Natural killer cell treated with Interleukin-12 subunit alpha and Interleukin-12 subunit beta and Interleukin-15 and Interleukin-18, amount 100 ng/mL, for 72 hours (primary cell): Measurements from ENCODE around the gene TENM4. TPM values are rescaled to one million over a fixed set of nuclear protein-coding genes. Genes with fewer than 3 reads are reported as not detected.

Experiments
- ATAC-seq, 2 donors: fragments of 150-1000 bp; cut with Tn5 transposase in 1 of 2; sonication (Bioruptor Pico), chemical (Tn5 transposase) in 1 of 2; 2 replicates each; pipeline ENCODE4 v1.10.0; 2021
- DNase-seq: peaks from one replicate; pipeline ENCODE4 v3.0.0; 2022; ENCODE audit warnings: low spot score
- H3K27ac Mint-ChIP-seq, 2 donors: 1 replicate in 1 of 2; 2 replicates in 1 of 2; pipeline ENCODE4 v1.8.0; 2022; ENCODE audit warnings: mixed read lengths in 2 of 2, mild to moderate bottlenecking in 1 of 2, moderate library complexity in 1 of 2
- H3K27me3 Mint-ChIP-seq, 2 donors: 1 replicate in 1 of 2; 2 replicates in 1 of 2; pipeline ENCODE4 v1.8.0; 2022; ENCODE audit warnings: mixed read lengths in 2 of 2
- H3K36me3 Mint-ChIP-seq: one replicate; pipeline ENCODE4 v1.8.0; 2022; ENCODE audit warnings: mixed read lengths
- H3K4me1 Mint-ChIP-seq, 2 donors: 1 replicate in 1 of 2; 2 replicates in 1 of 2; pipeline ENCODE4 v1.8.0; 2022; ENCODE audit warnings: low read depth in 2 of 2, mixed read lengths in 2 of 2, mild to moderate bottlenecking in 1 of 2
- H3K4me3 Mint-ChIP-seq: one replicate; pipeline ENCODE4 v1.8.0; 2022; ENCODE audit warnings: mixed read lengths
- H3K9me3 Mint-ChIP-seq: 2 replicates; pipeline ENCODE4 v1.8.0; 2022; ENCODE audit warnings: mixed read lengths
- total RNA-seq, 2 donors: library from RNA; stranded (reverse); gene quantifications; one replicate each; pipeline ENCODE4 v1.2.3, GENCODE V29; 2022

TENM4 gene
- total RNA-seq, 2 donors from 2014 or later = not detected

DNA sequence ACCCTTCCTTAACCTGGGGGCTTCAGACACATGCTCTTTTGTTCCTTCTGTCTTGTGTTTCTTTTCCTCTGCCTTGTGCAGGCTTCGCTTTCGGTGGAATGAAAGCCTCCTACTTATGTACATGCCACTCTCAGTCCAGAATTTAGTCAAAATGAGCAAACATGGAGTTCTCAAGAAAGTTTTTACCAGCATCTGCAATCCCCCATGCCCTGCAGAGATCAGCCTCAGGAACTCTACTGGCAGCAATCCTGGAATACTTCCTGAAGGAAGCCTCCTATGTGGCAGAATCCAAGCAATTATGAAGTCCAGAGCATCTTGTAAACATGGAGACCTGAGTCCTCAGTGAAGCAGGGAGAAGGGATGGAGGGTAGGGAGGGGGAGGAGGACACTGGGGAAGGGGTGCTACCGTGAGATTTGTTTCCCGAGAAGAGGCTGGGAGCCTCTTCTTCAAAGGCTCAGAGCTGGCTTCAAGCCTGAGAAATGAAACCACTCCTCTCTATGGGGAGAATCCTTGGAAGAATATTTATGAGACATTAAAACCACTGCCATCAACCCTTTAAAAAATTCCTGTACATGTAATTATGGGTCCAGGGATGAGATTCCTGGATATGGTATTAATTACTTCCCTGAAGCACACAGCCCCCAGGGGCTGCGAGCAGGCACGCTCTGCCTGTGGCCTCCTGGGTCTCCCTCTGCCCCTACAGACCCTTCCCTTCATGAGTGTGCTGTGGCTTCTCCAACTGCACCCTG, 58.4 kb downstream of the TENM4 start:
- Mint-ChIP-seq H3K4me1 (no peaks in the 10 kb centered on the region), H3K9me3 (no peaks in the 10 kb centered on the region), H3K27me3 (peaks cover 0 to 8% of the 10 kb centered on the region in 2 donors), H3K4me3 (no peak overlapping the region), H3K27ac (no peak overlapping the region), H3K36me3 (no peaks in the 10 kb centered on the region)
- DNase-seq = no peak
- ATAC-seq = no peak

- H3K27ac Mint-ChIP-seq = no peak overlapping the region
- H3K4me1 Mint-ChIP-seq = no peaks in the 10 kb centered on the region
- DNase-seq = no peak
- no peak for ATAC-seq
- H3K9me3 Mint-ChIP-seq = peaks cover 6% of the 10 kb centered on the region
- no peak overlapping the region for H3K4me3 Mint-ChIP-seq
- H3K36me3 Mint-ChIP-seq = no peaks in the 10 kb centered on the region
- H3K27me3 Mint-ChIP-seq = peaks cover 0 to 8% of the 10 kb centered on the region in 2 donors
These were observed 59.8 kb downstream of the TENM4 start for GRCh38 chr11:79381036-79381435.

DNA sequence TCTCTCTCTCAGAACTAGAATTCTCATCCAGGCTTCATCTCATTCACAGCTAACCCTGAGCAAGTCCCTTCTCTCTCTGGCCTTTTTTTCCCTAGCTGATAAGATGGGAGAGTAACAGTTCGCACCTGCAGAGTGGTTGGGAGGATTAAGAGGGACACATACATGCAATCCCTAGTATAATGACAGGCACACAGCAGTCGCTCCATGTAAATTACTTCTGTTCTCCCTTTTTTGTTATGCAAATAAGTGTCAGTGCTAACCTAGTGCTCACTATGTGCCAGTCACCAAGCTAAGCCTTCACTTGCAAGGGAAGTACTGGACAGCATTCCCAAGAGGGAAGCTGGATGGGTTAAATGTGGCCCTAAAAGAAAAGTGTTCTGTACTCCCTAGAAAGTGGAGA, 63.4 kb downstream of the TENM4 start:
- Mint-ChIP-seq H3K9me3 (peaks cover 12% of the 10 kb centered on the region), H3K27me3 (no peaks in the 10 kb centered on the region), H3K27ac (no peak overlapping the region), H3K4me3 (no peak overlapping the region), H3K4me1 (no peaks in the 10 kb centered on the region), H3K36me3 (no peaks in the 10 kb centered on the region)
- DNase-seq (no peak), ATAC-seq (no peak)

DNA sequence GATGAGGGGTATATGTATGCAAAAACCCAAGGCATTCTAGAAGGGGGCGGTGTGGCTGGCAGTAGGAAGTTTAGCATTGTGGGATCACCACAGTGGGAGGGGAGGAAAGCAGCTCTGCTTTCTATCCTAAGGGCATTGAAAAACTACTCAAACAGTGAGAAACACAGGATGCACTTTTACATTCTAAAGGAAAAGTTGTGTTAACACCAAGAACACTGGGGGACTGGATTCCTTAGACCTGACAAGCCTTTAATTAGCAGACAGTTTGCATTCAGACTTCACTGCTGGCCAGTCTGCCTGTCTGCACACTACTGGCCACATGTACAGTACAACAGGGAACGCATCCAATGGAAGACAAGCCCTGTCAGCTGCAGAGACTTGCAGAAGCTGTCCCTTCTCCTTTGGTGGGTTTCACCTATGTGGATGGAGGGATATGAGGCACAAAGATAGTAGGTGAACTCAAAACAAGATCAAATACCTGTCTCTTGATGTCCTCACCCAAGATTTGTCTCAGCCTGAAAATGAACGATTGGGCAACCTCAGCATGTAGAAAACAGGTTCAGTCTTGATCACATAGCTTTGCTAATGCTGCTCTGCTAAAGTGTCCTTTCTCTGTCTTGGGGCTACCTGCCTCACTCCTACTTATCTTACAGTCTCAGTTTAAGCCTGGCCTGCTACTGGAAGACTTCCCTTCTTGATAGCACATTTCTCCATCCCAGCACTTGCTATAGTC, 64.8 kb downstream of the TENM4 start:
- H3K4me3 Mint-ChIP-seq = no peak overlapping the region
- H3K27me3 Mint-ChIP-seq = no peaks in the 10 kb centered on the region
- no peaks in the 10 kb centered on the region for H3K36me3 Mint-ChIP-seq
- H3K4me1 Mint-ChIP-seq = no peaks in the 10 kb centered on the region
- no peak overlapping the region for H3K27ac Mint-ChIP-seq
- ATAC-seq (no peak), DNase-seq (no peak)
- peaks cover 12% of the 10 kb centered on the region for H3K9me3 Mint-ChIP-seq

GRCh38 chr11:79374727-79375126, 66.1 kb downstream of the TENM4 start:
- no peaks in the 10 kb centered on the region for H3K4me1 Mint-ChIP-seq
- H3K9me3 Mint-ChIP-seq = peaks cover 12% of the 10 kb centered on the region
- H3K27me3 Mint-ChIP-seq = no peaks in the 10 kb centered on the region
- no peak overlapping the region for H3K4me3 Mint-ChIP-seq
- DNase-seq (no peak), ATAC-seq (no peak)
- H3K27ac Mint-ChIP-seq = no peak overlapping the region
- H3K36me3 Mint-ChIP-seq = no peaks in the 10 kb centered on the region

GRCh38 chr11:79371724-79372123, 69.1 kb downstream of the TENM4 start:
- Mint-ChIP-seq H3K9me3 (peaks cover 16% of the 10 kb centered on the region), H3K27ac (no peak overlapping the region), H3K4me3 (no peak overlapping the region)

DNA sequence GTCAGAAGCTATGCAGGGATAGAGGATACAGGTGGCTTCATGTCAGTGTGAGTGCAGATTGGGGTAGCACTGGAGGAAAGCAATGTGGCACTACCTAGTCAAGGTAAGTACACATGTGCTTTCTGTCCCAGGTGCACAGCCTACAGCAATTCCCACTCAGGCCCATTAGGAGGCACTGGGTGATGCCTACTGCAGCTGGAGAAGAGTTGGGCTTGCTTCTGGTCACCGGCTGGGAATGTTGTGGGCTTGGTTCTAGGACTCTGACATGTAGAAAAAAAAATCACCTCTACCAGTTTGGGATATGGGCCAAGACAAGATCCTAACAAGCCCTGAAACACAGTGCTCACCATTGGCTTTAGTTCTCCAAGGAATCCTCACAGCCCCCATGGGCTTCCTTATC, 69.7 kb downstream of the TENM4 start:
- no peak overlapping the region for H3K4me3 Mint-ChIP-seq
- H3K27ac Mint-ChIP-seq = no peak overlapping the region
- H3K27me3 Mint-ChIP-seq = no peaks in the 10 kb centered on the region
- peaks cover 13% of the 10 kb centered on the region for H3K9me3 Mint-ChIP-seq
- H3K4me1 Mint-ChIP-seq = no peaks in the 10 kb centered on the region
- DNase-seq (no peak), ATAC-seq (no peak)
- H3K36me3 Mint-ChIP-seq = no peaks in the 10 kb centered on the region

More at GRCh38 chr11:79371724-79372123, 69.1 kb downstream of the TENM4 start:
- Mint-ChIP-seq H3K27me3 (no peaks in the 10 kb centered on the region), H3K4me1 (no peaks in the 10 kb centered on the region), H3K36me3 (no peaks in the 10 kb centered on the region)
- ATAC-seq (no peak), DNase-seq (no peak)

DNA sequence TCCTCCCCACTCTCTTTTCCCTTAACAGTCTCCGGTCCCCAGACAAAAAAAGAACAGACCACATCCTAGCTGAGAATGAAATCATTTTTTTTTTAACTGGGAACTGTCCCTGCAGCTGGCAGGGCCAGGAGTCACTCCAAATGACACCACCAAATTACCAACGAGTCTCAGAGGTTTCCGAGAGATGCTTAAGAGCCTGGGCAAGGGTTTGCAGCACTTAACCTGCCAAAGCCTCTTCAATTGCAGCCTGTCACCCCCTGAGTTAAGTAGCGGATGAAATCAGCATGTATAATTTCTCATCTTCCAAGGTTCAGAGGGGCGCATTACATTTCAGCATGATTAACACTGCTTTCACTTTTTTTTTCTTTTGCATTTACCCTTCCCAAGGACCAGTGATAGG, 71.8 kb downstream of the TENM4 start:
- ATAC-seq (no peak), DNase-seq (no peak)
- Mint-ChIP-seq H3K27ac (no peak overlapping the region), H3K4me1 (no peaks in the 10 kb centered on the region), H3K27me3 (no peaks in the 10 kb centered on the region), H3K9me3 (peaks cover 13% of the 10 kb centered on the region), H3K36me3 (no peaks in the 10 kb centered on the region), H3K4me3 (no peak overlapping the region)

GRCh38 chr11:79367844-79368243, 73.0 kb downstream of the TENM4 start:
- no peaks in the 10 kb centered on the region for H3K36me3 Mint-ChIP-seq
- H3K27me3 Mint-ChIP-seq = no peaks in the 10 kb centered on the region
- ATAC-seq (no peak), DNase-seq (no peak)
- H3K4me1 Mint-ChIP-seq = no peaks in the 10 kb centered on the region
- no peak overlapping the region for H3K4me3 Mint-ChIP-seq
- H3K9me3 Mint-ChIP-seq = peaks cover 7% of the 10 kb centered on the region
- no peak overlapping the region for H3K27ac Mint-ChIP-seq

DNA sequence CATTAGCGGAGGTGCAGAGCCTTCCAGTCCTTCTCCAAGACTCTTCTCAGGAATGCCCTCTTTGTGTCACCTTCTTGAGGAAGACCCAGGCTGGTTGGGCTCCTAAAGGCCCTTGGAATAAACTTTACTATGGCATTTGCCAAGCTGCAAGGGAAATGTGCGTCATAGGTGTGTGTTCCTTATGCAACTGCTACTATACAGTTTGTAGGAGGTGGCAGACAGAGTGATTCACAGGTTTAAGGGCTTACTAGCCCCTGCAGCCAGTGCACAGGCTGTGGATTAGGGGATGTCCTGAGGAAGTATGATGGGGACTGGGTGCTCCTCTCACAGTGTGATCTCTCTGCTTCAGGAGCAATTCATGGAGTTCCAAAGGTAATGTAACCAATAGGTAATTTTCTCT, 74.6 kb downstream of the TENM4 start:
- H3K9me3 Mint-ChIP-seq = peaks cover 7% of the 10 kb centered on the region
- H3K36me3 Mint-ChIP-seq = no peaks in the 10 kb centered on the region
- ATAC-seq (no peak), DNase-seq (no peak)
- no peak overlapping the region for H3K4me3 Mint-ChIP-seq
- no peaks in the 10 kb centered on the region for H3K27me3 Mint-ChIP-seq
- no peaks in the 10 kb centered on the region for H3K4me1 Mint-ChIP-seq
- no peak overlapping the region for H3K27ac Mint-ChIP-seq

DNA sequence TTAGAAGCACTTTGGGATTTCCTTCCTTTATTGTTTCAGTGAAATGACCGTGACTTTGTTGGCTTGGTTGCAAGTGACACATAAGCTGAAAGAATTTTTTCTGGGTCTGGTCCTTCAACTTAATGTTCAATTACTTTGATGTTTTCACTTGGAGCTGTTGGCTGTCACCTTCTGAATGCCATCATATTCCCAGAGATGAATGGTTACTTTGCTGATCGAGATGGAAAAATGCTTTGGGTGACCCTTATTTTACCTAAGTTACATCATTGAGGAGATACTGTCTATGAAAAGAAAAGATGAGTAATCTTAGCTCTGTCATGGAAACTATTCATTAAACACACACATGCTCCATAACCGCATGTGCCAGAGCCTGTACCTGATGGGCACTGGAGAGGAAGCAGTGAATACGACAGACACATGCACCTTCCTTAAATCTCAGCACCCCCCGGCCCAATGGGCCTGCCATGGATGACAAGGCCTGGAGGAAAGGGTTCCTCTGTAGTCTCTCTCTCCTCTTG, 76.9 kb downstream of the TENM4 start:
- DNase-seq (no peak), ATAC-seq (no peak)
- no peak overlapping the region for H3K4me3 Mint-ChIP-seq
- no peak overlapping the region for H3K27ac Mint-ChIP-seq
- H3K27me3 Mint-ChIP-seq = no peaks in the 10 kb centered on the region
- H3K4me1 Mint-ChIP-seq = no peaks in the 10 kb centered on the region
- no peaks in the 10 kb centered on the region for H3K36me3 Mint-ChIP-seq
- no peaks in the 10 kb centered on the region for H3K9me3 Mint-ChIP-seq

GRCh38 chr11:79363256-79363655, 77.6 kb downstream of the TENM4 start:
- ATAC-seq = no peak
- no peaks in the 10 kb centered on the region for H3K36me3 Mint-ChIP-seq

DNA sequence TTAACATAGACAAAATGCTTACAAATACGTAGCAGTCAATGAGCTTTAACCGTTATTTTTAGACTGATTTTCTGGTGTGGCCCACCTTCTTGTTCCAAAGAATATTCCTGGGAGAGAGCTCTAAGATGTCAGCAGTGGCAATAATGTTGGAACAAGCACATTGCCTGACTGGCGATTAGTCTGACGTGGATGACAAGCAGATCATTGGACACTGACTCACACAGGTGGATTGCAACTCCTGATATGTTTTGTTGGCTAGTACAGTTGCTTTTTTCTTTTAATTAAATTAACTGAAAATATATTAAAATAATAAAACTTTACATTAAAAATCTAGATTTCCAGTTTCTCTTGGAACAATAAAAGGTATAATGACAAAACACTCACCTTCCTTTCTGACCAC, 78.0 kb downstream of the TENM4 start:
- H3K36me3 Mint-ChIP-seq = no peaks in the 10 kb centered on the region
- no peaks in the 10 kb centered on the region for H3K27me3 Mint-ChIP-seq
- peaks cover 4% of the 10 kb centered on the region for H3K9me3 Mint-ChIP-seq
- H3K27ac Mint-ChIP-seq = no peak overlapping the region
- no peak for DNase-seq
- no peak for ATAC-seq
- no peak overlapping the region for H3K4me3 Mint-ChIP-seq
- H3K4me1 Mint-ChIP-seq = no peaks in the 10 kb centered on the region

More at GRCh38 chr11:79363256-79363655, 77.6 kb downstream of the TENM4 start:
- H3K4me1 Mint-ChIP-seq = no peaks in the 10 kb centered on the region
- H3K9me3 Mint-ChIP-seq = peaks cover 4% of the 10 kb centered on the region
- H3K27me3 Mint-ChIP-seq = no peaks in the 10 kb centered on the region
- no peak overlapping the region for H3K27ac Mint-ChIP-seq
- H3K4me3 Mint-ChIP-seq = no peak overlapping the region
- DNase-seq = no peak

GRCh38 chr11:79362206-79362757, 78.5 kb downstream of the TENM4 start:
- no peaks in the 10 kb centered on the region for H3K4me1 Mint-ChIP-seq

More at GRCh38 chr11:79362206-79362757, 78.5 kb downstream of the TENM4 start:
- peaks cover 4% of the 10 kb centered on the region for H3K9me3 Mint-ChIP-seq
- DNase-seq (no peak), ATAC-seq (no peak)
- no peaks in the 10 kb centered on the region for H3K27me3 Mint-ChIP-seq
- no peak overlapping the region for H3K4me3 Mint-ChIP-seq
- H3K36me3 Mint-ChIP-seq = no peaks in the 10 kb centered on the region
- no peak overlapping the region for H3K27ac Mint-ChIP-seq
